ENCODE measurements around the gene NXPH3. TPM values are rescaled to one million over a fixed set of nuclear protein-coding genes. Genes with fewer than 3 reads are reported as not detected.
A peak's percentile ranks its signal among the peaks of the same experiment; 100 is the strongest.

NXPH3 gene
- total and polyA plus RNA-seq, 2 of the 13 experiments (the other 11 are each of a cell fraction or from before 2014, with no cell fraction given): 0.04 to 0.58 TPM

DNA sequence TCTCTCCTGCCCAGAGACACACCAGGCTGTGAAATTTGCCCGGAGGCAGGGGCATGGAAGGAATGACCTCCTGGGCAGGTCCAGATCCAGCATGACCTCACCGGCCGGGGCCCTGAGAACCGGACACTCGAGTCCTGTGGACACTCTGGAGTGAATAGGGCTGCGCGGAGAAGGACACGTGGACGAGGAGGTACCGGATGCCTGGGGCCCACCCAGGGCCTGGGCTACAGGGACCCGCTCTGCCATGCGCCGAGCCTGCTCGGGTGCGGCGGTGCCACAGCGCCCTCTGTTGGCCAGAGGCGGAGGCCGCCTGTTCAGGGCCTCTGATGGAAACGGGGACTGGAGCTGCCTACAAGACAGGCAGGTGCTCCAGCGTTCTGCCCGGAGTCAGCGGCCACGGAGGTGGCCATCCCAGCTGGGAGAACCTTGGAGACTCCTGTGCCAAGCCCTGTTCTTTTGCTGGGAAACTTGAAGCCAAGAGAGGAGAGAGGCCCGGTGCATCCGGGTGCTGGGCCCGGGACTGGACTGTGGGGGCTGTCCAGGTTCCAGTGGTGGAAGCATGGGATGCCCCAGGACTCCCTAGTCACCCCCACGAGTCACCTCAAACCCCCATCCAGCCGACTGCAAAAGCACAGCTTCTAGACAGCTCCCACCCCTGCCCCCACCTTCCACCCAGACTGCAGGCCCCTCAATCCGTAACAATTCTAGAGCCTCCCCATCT lies 19.3 kb upstream of the NXPH3 start (continued):
- TF ChIP-seq ZNF75D (CRISPR knock-in tag; IDR thresholded peaks at IDR 0.05; ENCODE audit: borderline replicate concordance) (0 out of 2 replicates have a peak, but pooled peaks have one; percentile 15), ZNF619 (CRISPR knock-in tag; IDR thresholded peaks at IDR 0.05) (peak; percentile 99; the same call in 1 of the 2 replicates), ZSCAN21 (CRISPR knock-in tag; IDR thresholded peaks at IDR 0.05; ENCODE audit: borderline replicate concordance) (no peak), ZNF672 (CRISPR knock-in tag; IDR thresholded peaks at IDR 0.05) (peak; percentile 100), ZNF569 (CRISPR knock-in tag; IDR thresholded peaks at IDR 0.05; ENCODE audit: borderline replicate concordance) (0 out of 2 replicates have a peak, but pooled peaks have one; percentile 64), HOXA5 (CRISPR knock-in tag; IDR thresholded peaks at IDR 0.05) (peak; percentile 91; the same call in 1 of the 2 replicates), ARNTL (CRISPR knock-in tag; IDR thresholded peaks at IDR 0.05) (peak; percentile 80), NRL (CRISPR knock-in tag; IDR thresholded peaks at IDR 0.05; ENCODE audit: borderline replicate concordance) (no peak), ZNF274 (CRISPR knock-in tag; IDR thresholded peaks at IDR 0.05) (peak; percentile 64; the same call in 1 of the 2 replicates), GTF2F1 (IDR thresholded peaks at IDR 0.05; ENCODE audit: low read length) (no peak), ZNF546 (CRISPR knock-in tag; conservative IDR thresholded peaks at IDR 0.05) (0 out of 2 replicates have a peak, but pooled peaks have one; percentile 66), BCL6 (CRISPR knock-in tag; IDR thresholded peaks at IDR 0.05) (peak; percentile 63), RFX5 (IDR thresholded peaks at IDR 0.05; ENCODE audit: low read depth, low read length) (no peak), NFE2L1 (CRISPR knock-in tag; IDR thresholded peaks at IDR 0.05; ENCODE audit: borderline replicate concordance) (peak; percentile 86; the same call in 1 of the 2 replicates), ZNF652 (CRISPR knock-in tag; IDR thresholded peaks at IDR 0.05; ENCODE audit: borderline replicate concordance, low read depth) (peak; percentile 53; the same call in 1 of the 2 replicates), SNAI1 (CRISPR knock-in tag; IDR thresholded peaks at IDR 0.05; ENCODE audit: borderline replicate concordance) (no peak), KDM1A (CRISPR knock-in tag; IDR thresholded peaks at IDR 0.05) (peak; percentile 58; the same call in 1 of the 2 replicates)
- TF ChIP-seq, protein P1, sequence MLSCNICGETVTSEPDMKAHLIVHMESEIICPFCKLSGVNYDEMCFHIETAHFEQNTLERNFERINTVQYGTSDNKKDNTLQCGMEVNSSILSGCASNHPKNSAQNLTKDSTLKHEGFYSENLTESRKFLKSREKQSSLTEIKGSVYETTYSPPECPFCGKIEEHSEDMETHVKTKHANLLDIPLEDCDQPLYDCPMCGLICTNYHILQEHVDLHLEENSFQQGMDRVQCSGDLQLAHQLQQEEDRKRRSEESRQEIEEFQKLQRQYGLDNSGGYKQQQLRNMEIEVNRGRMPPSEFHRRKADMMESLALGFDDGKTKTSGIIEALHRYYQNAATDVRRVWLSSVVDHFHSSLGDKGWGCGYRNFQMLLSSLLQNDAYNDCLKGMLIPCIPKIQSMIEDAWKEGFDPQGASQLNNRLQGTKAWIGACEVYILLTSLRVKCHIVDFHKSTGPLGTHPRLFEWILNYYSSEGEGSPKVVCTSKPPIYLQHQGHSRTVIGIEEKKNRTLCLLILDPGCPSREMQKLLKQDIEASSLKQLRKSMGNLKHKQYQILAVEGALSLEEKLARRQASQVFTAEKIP (CRISPR knock-in tag; IDR thresholded peaks at IDR 0.05; ENCODE audit: borderline replicate concordance): no peak
- TF ChIP-seq, protein P2, sequence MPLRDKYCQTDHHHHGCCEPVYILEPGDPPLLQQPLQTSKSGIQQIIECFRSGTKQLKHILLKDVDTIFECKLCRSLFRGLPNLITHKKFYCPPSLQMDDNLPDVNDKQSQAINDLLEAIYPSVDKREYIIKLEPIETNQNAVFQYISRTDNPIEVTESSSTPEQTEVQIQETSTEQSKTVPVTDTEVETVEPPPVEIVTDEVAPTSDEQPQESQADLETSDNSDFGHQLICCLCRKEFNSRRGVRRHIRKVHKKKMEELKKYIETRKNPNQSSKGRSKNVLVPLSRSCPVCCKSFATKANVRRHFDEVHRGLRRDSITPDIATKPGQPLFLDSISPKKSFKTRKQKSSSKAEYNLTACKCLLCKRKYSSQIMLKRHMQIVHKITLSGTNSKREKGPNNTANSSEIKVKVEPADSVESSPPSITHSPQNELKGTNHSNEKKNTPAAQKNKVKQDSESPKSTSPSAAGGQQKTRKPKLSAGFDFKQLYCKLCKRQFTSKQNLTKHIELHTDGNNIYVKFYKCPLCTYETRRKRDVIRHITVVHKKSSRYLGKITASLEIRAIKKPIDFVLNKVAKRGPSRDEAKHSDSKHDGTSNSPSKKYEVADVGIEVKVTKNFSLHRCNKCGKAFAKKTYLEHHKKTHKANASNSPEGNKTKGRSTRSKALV (CRISPR knock-in tag; IDR thresholded peaks at IDR 0.05): 0 out of 2 replicates have a peak, but pooled peaks have one; percentile 64
- TF ChIP-seq, protein P3, sequence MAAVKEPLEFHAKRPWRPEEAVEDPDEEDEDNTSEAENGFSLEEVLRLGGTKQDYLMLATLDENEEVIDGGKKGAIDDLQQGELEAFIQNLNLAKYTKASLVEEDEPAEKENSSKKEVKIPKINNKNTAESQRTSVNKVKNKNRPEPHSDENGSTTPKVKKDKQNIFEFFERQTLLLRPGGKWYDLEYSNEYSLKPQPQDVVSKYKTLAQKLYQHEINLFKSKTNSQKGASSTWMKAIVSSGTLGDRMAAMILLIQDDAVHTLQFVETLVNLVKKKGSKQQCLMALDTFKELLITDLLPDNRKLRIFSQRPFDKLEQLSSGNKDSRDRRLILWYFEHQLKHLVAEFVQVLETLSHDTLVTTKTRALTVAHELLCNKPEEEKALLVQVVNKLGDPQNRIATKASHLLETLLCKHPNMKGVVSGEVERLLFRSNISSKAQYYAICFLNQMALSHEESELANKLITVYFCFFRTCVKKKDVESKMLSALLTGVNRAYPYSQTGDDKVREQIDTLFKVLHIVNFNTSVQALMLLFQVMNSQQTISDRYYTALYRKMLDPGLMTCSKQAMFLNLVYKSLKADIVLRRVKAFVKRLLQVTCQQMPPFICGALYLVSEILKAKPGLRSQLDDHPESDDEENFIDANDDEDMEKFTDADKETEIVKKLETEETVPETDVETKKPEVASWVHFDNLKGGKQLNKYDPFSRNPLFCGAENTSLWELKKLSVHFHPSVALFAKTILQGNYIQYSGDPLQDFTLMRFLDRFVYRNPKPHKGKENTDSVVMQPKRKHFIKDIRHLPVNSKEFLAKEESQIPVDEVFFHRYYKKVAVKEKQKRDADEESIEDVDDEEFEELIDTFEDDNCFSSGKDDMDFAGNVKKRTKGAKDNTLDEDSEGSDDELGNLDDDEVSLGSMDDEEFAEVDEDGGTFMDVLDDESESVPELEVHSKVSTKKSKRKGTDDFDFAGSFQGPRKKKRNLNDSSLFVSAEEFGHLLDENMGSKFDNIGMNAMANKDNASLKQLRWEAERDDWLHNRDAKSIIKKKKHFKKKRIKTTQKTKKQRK (IDR thresholded peaks at IDR 0.05; ENCODE audit: low read length): no peak
- TF ChIP-seq, protein P4, sequence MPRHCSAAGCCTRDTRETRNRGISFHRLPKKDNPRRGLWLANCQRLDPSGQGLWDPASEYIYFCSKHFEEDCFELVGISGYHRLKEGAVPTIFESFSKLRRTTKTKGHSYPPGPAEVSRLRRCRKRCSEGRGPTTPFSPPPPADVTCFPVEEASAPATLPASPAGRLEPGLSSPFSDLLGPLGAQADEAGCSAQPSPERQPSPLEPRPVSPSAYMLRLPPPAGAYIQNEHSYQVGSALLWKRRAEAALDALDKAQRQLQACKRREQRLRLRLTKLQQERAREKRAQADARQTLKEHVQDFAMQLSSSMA (CRISPR knock-in tag; IDR thresholded peaks at IDR 0.05): peak; percentile 88; the same call in 1 of the 2 replicates

Measured in HepG2 (cell line).